Measurements from ENCODE around the gene TUBB6. TPM values are rescaled to one million over a fixed set of nuclear protein-coding genes. Genes with fewer than 3 reads are reported as not detected.

Gene TUBB6
- total RNA-seq, 1 experiment from 2014 or later: 125 TPM

DNA sequence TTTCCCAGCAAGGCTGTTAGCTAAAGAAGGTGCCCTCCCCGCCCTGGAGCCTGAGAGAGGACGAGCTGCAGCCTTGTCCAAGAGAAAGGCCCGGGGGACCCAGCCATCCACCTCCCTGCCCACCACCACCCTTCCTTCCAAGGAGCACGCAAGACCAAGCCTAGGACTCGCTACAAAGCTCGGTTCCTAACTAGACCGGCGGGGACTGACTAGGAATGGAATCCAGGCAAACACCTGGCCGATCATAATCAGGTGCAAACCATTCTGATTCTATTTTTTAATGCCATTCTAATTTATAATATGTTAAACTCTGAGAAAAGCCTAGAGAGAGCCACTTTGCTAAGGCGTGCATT, 19.7 kb upstream of the TUBB6 start:
- Histone ChIP-seq H3K27me3 (ENCODE audit: control insufficient read depth, insufficient read depth, low read length) (no peaks in the 10 kb centered on the region), H3K4me3 (ENCODE audit: low read depth in 2 of 2, low read length in 2 of 2) (peak overlapping the region; percentile 51 to 66), H3K27ac (ENCODE audit: low read length) (no peak overlapping the region), H3K36me3 (ENCODE audit: control insufficient read depth, insufficient read depth, low read length) (no peaks in the 10 kb centered on the region), H3K4me1 (ENCODE audit: control insufficient read depth, insufficient read depth, low read length) (peaks cover 5% of the 10 kb centered on the region; the same call in 1 of the 2 replicates), H3K9me3 (ENCODE audit: control insufficient read depth, insufficient read depth, low read depth, low read length) (no peaks in the 10 kb centered on the region)
- TF ChIP-seq, protein P1, sequence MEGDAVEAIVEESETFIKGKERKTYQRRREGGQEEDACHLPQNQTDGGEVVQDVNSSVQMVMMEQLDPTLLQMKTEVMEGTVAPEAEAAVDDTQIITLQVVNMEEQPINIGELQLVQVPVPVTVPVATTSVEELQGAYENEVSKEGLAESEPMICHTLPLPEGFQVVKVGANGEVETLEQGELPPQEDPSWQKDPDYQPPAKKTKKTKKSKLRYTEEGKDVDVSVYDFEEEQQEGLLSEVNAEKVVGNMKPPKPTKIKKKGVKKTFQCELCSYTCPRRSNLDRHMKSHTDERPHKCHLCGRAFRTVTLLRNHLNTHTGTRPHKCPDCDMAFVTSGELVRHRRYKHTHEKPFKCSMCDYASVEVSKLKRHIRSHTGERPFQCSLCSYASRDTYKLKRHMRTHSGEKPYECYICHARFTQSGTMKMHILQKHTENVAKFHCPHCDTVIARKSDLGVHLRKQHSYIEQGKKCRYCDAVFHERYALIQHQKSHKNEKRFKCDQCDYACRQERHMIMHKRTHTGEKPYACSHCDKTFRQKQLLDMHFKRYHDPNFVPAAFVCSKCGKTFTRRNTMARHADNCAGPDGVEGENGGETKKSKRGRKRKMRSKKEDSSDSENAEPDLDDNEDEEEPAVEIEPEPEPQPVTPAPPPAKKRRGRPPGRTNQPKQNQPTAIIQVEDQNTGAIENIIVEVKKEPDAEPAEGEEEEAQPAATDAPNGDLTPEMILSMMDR (IDR thresholded peaks at IDR 0.05): no peak
- no peak for TF ChIP-seq SIN3A (IDR thresholded peaks at IDR 0.05; ENCODE audit: borderline replicate concordance, insufficient read depth, low read depth, low read length)
- in situ Hi-C loops (cut with HindIII; ENCODE audit: low pct_unique_long_range_greater_than_20kb, low sequenced_read_pairs): no loop called here
- POLR2A ChIA-PET: no interaction called here
- intact Hi-C loops (cut with micrococcal nuclease; ENCODE audit: unreplicated experiment): no loop called here
- peak; percentile 28; the same call in 1 of the 2 replicates for ATAC-seq
- CTCF ChIA-PET: interaction anchor here (0.7 to 1.2 kb wide), 2 partner anchors 10 to 40 kb away, joined by 3 read pairs; no protein-coding TSS in a partner anchor
- no TSS peak for BruUV-seq (replicated peaks)
- no peak for DNase-seq (ENCODE audit: low read depth, low spot score)

DNA sequence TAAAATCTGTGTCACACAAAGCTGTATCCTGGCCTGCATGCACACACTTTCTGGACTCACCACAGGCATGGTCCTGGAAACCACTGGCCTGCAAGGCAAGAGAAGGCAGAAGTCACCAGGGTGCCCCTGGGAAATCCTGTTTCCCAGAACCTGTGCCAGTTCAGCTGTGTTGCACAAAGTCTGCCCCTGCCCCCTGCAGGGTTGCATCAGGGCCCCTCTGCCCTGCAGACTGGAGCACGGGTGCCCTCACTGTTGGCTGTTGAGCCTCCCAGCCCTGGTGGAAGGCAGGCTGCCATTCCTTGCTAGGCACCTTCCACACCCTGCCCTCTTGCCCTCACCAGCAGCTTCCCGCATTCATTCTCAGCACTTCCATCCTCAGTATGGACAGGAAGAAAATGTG, 18.0 kb upstream of the TUBB6 start:
- no peak overlapping the region for H3K4me3 ChIP-seq (ENCODE audit: low read depth in 2 of 2, low read length in 2 of 2)
- no peaks in the 10 kb centered on the region for H3K9me3 ChIP-seq (ENCODE audit: control insufficient read depth, insufficient read depth, low read depth, low read length)
- intact Hi-C loops (cut with micrococcal nuclease; ENCODE audit: unreplicated experiment) (no loop called here), in situ Hi-C loops (cut with HindIII; ENCODE audit: low pct_unique_long_range_greater_than_20kb, low sequenced_read_pairs) (no loop called here)
- H3K27ac ChIP-seq (ENCODE audit: low read length): no peak overlapping the region
- peaks cover 5% of the 10 kb centered on the region; the same call in 1 of the 2 replicates for H3K4me1 ChIP-seq (ENCODE audit: control insufficient read depth, insufficient read depth, low read length)
- DNase-seq (ENCODE audit: low read depth, low spot score) (no peak), ATAC-seq (no peak)
- TF ChIP-seq POLR2AphosphoS5 (IDR thresholded peaks at IDR 0.05; ENCODE audit: low read depth, low read length) (no peak), TCF7L2 (IDR thresholded peaks at IDR 0.05; ENCODE audit: low read depth, low read length) (no peak), SIN3A (IDR thresholded peaks at IDR 0.05; ENCODE audit: borderline replicate concordance, insufficient read depth, low read depth, low read length) (no peak)
- TF ChIP-seq, protein P2, sequence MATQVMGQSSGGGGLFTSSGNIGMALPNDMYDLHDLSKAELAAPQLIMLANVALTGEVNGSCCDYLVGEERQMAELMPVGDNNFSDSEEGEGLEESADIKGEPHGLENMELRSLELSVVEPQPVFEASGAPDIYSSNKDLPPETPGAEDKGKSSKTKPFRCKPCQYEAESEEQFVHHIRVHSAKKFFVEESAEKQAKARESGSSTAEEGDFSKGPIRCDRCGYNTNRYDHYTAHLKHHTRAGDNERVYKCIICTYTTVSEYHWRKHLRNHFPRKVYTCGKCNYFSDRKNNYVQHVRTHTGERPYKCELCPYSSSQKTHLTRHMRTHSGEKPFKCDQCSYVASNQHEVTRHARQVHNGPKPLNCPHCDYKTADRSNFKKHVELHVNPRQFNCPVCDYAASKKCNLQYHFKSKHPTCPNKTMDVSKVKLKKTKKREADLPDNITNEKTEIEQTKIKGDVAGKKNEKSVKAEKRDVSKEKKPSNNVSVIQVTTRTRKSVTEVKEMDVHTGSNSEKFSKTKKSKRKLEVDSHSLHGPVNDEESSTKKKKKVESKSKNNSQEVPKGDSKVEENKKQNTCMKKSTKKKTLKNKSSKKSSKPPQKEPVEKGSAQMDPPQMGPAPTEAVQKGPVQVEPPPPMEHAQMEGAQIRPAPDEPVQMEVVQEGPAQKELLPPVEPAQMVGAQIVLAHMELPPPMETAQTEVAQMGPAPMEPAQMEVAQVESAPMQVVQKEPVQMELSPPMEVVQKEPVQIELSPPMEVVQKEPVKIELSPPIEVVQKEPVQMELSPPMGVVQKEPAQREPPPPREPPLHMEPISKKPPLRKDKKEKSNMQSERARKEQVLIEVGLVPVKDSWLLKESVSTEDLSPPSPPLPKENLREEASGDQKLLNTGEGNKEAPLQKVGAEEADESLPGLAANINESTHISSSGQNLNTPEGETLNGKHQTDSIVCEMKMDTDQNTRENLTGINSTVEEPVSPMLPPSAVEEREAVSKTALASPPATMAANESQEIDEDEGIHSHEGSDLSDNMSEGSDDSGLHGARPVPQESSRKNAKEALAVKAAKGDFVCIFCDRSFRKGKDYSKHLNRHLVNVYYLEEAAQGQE (IDR thresholded peaks at IDR 0.05; ENCODE audit: insufficient read depth in 1 of 2, low read depth in 2 of 2, low read length in 1 of 2): no peak
- TF ChIP-seq, protein P1 (IDR thresholded peaks at IDR 0.05): no peak
- H3K36me3 ChIP-seq (ENCODE audit: control insufficient read depth, insufficient read depth, low read length): no peaks in the 10 kb centered on the region
- ChIA-PET POLR2A (no interaction called here), CTCF (no interaction called here)
- no TSS peak for BruUV-seq (replicated peaks)
- H3K27me3 ChIP-seq (ENCODE audit: control insufficient read depth, insufficient read depth, low read length): no peaks in the 10 kb centered on the region

All from Panc1 (cell line).